GM10266 (cell line): ENCODE measurements around the gene HDAC11.

Source experiments
- DNase-seq: peaks from one replicate; pipeline ENCODE4 v3.0.0; 2012; ENCODE audit errors: extremely low spot score
- CTCF ChIP-seq: IDR thresholded peaks from 2 replicates; pipeline ENCODE4 v1.5.1; 2012; ENCODE audit warnings: mild to moderate bottlenecking, low read depth; ENCODE audit not compliant: control insufficient read depth, insufficient read depth; ENCODE audit errors: missing control alignments

HDAC11 gene

DNA sequence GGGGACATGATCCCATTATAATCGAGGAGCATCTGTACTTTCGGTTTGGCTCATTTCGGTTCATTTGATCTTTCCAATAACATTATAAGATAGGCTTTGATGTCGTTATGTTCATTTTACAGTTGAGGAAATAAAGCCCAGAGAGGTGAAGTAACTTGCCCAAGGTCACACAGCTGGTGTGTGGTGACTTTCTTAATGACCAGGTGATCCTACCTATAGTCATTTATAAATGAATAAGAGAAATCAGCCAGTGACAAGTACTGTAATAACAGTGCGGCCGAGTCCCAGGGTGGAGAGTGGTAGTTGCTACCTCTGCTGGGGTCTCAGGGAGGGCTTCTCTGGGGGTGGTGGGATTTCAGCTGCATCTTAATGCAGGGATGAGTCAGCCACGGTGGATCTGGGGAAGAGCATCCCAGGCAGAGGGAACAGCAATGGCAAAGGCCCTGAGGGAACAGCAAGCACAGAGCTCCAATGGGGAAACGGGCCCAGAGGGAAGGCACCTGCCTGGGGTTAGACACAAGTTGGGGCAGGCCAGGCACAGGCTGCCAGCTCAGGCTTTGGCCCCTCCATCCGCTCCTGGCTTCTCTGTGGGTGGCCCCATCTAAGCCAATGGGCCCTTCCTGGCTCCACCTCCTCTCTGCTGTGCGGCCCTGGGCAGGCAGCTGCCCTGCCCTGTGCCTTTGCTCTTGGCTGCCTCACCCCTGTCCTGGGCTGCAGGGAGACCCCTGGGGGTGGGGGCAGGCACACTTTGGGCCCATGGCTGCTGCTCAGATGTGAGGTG, 67.7 kb downstream of the HDAC11 start:
- no peak for TF ChIP-seq CTCF
- DNase-seq = no peak

DNA sequence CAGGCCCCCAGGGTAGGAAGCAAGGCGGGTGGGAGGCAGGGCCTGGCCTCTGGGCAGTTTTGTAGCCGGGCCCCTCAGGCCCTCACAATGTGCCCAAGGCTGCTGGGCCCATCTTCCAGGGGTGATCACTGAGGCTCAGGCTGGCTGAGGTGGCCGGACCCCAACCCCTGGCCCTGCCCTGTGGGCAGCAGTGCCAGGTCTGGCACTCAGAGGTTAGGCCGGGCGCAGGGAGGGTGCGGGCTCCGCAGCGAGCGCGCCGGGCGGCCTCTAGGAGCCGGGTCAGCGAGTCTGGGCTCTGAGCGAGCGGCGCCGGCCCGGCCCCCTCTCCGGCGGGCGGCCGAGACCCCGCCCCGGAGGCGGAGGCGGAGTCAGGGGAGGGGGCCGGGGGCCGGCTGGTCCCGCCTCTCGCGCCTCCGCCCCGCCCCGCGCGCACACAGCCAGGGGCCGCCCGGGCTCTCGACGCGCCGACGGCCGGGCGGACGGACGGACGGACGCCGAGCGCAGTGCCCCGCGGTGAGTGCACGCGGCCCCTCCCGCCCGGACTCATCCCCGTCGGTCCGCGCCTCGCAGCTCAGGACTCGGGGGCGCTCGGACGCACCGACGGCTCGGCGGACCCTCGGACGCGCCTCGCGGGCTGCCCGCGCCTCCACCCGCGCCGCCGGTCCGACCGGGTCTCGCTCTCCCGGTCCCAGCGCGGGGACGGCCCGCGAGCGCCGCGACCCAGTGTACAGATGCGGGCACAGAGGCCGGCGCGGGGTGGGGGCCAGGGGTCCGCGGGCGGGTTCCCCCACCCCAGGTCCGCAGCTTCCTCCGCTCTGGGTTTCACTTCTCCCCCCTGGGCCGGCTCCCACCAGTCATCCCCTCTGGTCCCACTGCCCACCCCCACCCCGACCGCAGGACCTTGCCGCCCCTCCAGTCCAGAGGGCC, 68.9 kb downstream of the HDAC11 start, which contains the start of gene FBLN2:
Gene FBLN2, plus strand, starts transcription at position 430 of the 927 bp plus-strand sequence. CDS start 21,231 bp downstream, outside the sequence.
- no peak for DNase-seq

GRCh38 chr3:13549623-13550422, 69.7 kb downstream of the HDAC11 start:
- DNase-seq = no peak
- no peak for TF ChIP-seq CTCF

More for the DNA sequence above, 68.9 kb downstream of the HDAC11 start, which contains the start of gene FBLN2:
- TF ChIP-seq CTCF = no peak

GRCh38 chr3:13550423-13550690, 70.3 kb downstream of the HDAC11 start:
- no peak for DNase-seq
- no peak for TF ChIP-seq CTCF

- no peak for TF ChIP-seq CTCF
- no peak for DNase-seq
Observed at GRCh38 chr3:13550791-13551360, 70.8 kb downstream of the HDAC11 start.

GRCh38 chr3:13552857-13553652, 72.9 kb downstream of the HDAC11 start:
- no peak for DNase-seq
- no peak for TF ChIP-seq CTCF
